ENCODE data around the gene BCR.

The BCR gene

GRCh38 chr22:23203452-23204124, 23.3 kb downstream of the BCR start:
- Histone ChIP-seq H4K20me1 (ENCODE audit: low read depth, low read length) (no peaks in the 10 kb centered on the region), H3K4me2 (ENCODE audit: low read depth, low read length, poor library complexity, severe bottlenecking) (no peak overlapping the region)

GRCh38 chr22:23204125-23204488, 23.8 kb downstream of the BCR start:
- Histone ChIP-seq H3K9ac (ENCODE audit: low read length) (no peak overlapping the region), H3K27me3 (ENCODE audit: low read length) (no peaks in the 10 kb centered on the region)

More at GRCh38 chr22:23203452-23204124, 23.3 kb downstream of the BCR start:
- H3K9me3 ChIP-seq (ENCODE audit: insufficient read depth, low read length) = no peaks in the 10 kb centered on the region
- TF ChIP-seq CTCF (IDR thresholded peaks at IDR 0.05; ENCODE audit: insufficient read depth, low read length, poor library complexity, severe bottlenecking) = no peak
- TF ChIP-seq EZH2phosphoT487 (conservative IDR thresholded peaks at IDR 0.05; ENCODE audit: low read length) = no peak
- no peak overlapping the region for H3K4me3 ChIP-seq (ENCODE audit: insufficient read depth, low read length, poor library complexity, severe bottlenecking)
- H3K27me3 ChIP-seq (ENCODE audit: low read length) = no peaks in the 10 kb centered on the region
- H3K9ac ChIP-seq (ENCODE audit: low read length) = no peak overlapping the region
- no peaks in the 10 kb centered on the region for H3K79me2 ChIP-seq (ENCODE audit: insufficient read depth, low read length)
- H3K36me3 ChIP-seq (ENCODE audit: low read length) = no peaks in the 10 kb centered on the region
- no peaks in the 10 kb centered on the region for H3F3A ChIP-seq (ENCODE audit: insufficient read depth)
- H3K27ac ChIP-seq (ENCODE audit: low read depth, low read length) = no peak overlapping the region
- H3K9me2 ChIP-seq (replicated peaks; ENCODE audit: insufficient read depth, low read length) = no peaks in the 10 kb centered on the region
- H2AFZ ChIP-seq (ENCODE audit: low read depth, low read length, severe bottlenecking) = no peak overlapping the region

GRCh38 chr22:23204541-23205157, 24.3 kb downstream of the BCR start:
- Histone ChIP-seq H3K4me3 (ENCODE audit: insufficient read depth, low read length, poor library complexity, severe bottlenecking) (no peak overlapping the region), H3K27ac (ENCODE audit: low read depth, low read length) (no peak overlapping the region), H3K36me3 (ENCODE audit: low read length) (no peaks in the 10 kb centered on the region), H3K9ac (ENCODE audit: low read length) (no peak overlapping the region), H3K4me2 (ENCODE audit: low read depth, low read length, poor library complexity, severe bottlenecking) (no peak overlapping the region), H3F3A (ENCODE audit: insufficient read depth) (no peaks in the 10 kb centered on the region), H4K20me1 (ENCODE audit: low read depth, low read length) (no peaks in the 10 kb centered on the region), H3K79me2 (ENCODE audit: insufficient read depth, low read length) (no peaks in the 10 kb centered on the region), H3K9me3 (ENCODE audit: insufficient read depth, low read length) (no peaks in the 10 kb centered on the region), H3K9me2 (replicated peaks; ENCODE audit: insufficient read depth, low read length) (no peaks in the 10 kb centered on the region), H2AFZ (ENCODE audit: low read depth, low read length, severe bottlenecking) (no peak overlapping the region), H3K27me3 (ENCODE audit: low read length) (no peaks in the 10 kb centered on the region)
- TF ChIP-seq EZH2phosphoT487 (conservative IDR thresholded peaks at IDR 0.05; ENCODE audit: low read length) (no peak), CTCF (IDR thresholded peaks at IDR 0.05; ENCODE audit: insufficient read depth, low read length, poor library complexity, severe bottlenecking) (no peak)

More at GRCh38 chr22:23204125-23204488, 23.8 kb downstream of the BCR start:
- H3K36me3 ChIP-seq (ENCODE audit: low read length) = no peaks in the 10 kb centered on the region
- H2AFZ ChIP-seq (ENCODE audit: low read depth, low read length, severe bottlenecking) = no peak overlapping the region
- no peak overlapping the region for H3K27ac ChIP-seq (ENCODE audit: low read depth, low read length)
- no peak overlapping the region for H3K4me2 ChIP-seq (ENCODE audit: low read depth, low read length, poor library complexity, severe bottlenecking)
- H3K4me3 ChIP-seq (ENCODE audit: insufficient read depth, low read length, poor library complexity, severe bottlenecking) = no peak overlapping the region
- no peaks in the 10 kb centered on the region for H3F3A ChIP-seq (ENCODE audit: insufficient read depth)
- no peaks in the 10 kb centered on the region for H3K9me2 ChIP-seq (replicated peaks; ENCODE audit: insufficient read depth, low read length)
- H3K9me3 ChIP-seq (ENCODE audit: insufficient read depth, low read length) = no peaks in the 10 kb centered on the region
- no peaks in the 10 kb centered on the region for H3K79me2 ChIP-seq (ENCODE audit: insufficient read depth, low read length)
- no peaks in the 10 kb centered on the region for H4K20me1 ChIP-seq (ENCODE audit: low read depth, low read length)
- TF ChIP-seq EZH2phosphoT487 (conservative IDR thresholded peaks at IDR 0.05; ENCODE audit: low read length) (no peak), CTCF (IDR thresholded peaks at IDR 0.05; ENCODE audit: insufficient read depth, low read length, poor library complexity, severe bottlenecking) (no peak)
